Measurements from ENCODE around the gene P2RX6. TPM values are rescaled to one million over a fixed set of nuclear protein-coding genes. Genes with fewer than 3 reads are reported as not detected.
A peak's percentile ranks its signal among the peaks of the same experiment; 100 is the strongest.
"Not testable (repeated sequence)": the region's sequence is repeated elsewhere in the genome, so short reads cannot be mapped to it uniquely, and the experiment has no call there.

The P2RX6 gene
- total RNA-seq, 8 experiments from 2014 or later = 0.54 to 7.7 (median 1.1) TPM

- WGBS, 10 experiments = 69 to 100% (median 81%) methylated on average over 1 to 4 of the region's 8 CpGs; no CpG with 5 or more reads in 4 of the 10 experiments
- Histone ChIP-seq H3K4me3 (no peak overlapping the region), H3K27ac (no peak overlapping the region), H3K4me1 (replicated peaks in 1 of 2) (peaks cover 15 to 17% of the 10 kb centered on the region in 2 donors)
- in situ Hi-C loops (cut with MboI; ENCODE audit: low pct_unique_long_range_greater_than_20kb in 2 of 9, low sequenced_read_pairs in 9 of 9, unreplicated experiment in 9 of 9) = no loop called here
- no peak for ATAC-seq (replicated peaks in 6 of 8)
These were observed 37.9 kb downstream of the P2RX6 start for GRCh38 chr22:21052715-21053459.

GRCh38 chr22:21054046-21054713 is 39.2 kb downstream of the P2RX6 start:
- in situ Hi-C loops (cut with MboI; ENCODE audit: low pct_unique_long_range_greater_than_20kb in 2 of 9, low sequenced_read_pairs in 9 of 9, unreplicated experiment in 9 of 9) = no loop called here
- Histone ChIP-seq H3K27ac (peak overlapping the region in 1 of 2 donors; percentile 12), H3K4me3 (no peak overlapping the region), H3K4me1 (replicated peaks in 1 of 2) (peaks cover 15 to 17% of the 10 kb centered on the region in 2 donors)
- no peak for ATAC-seq (replicated peaks in 6 of 8)
- WGBS, 10 experiments = 50 to 90% (median 85%) methylated on average over 2 to 10 of the region's 15 CpGs; no CpG with 5 or more reads in 4 of the 10 experiments

GRCh38 chr22:21054714-21055563 is 40.0 kb downstream of the P2RX6 start:
- H3K27ac ChIP-seq = peak overlapping the region in 1 of 2 donors; percentile 59
- WGBS, 10 experiments = 60 to 100% (median 70%) methylated on average over 1 to 2 of the region's 11 CpGs; no CpG with 5 or more reads in 4 of the 10 experiments
- ATAC-seq (replicated peaks in 6 of 8) = no peak
- in situ Hi-C loops (cut with MboI; ENCODE audit: low pct_unique_long_range_greater_than_20kb in 2 of 9, low sequenced_read_pairs in 9 of 9, unreplicated experiment in 9 of 9) = no loop called here
- peaks cover 15 to 17% of the 10 kb centered on the region in 2 donors for H3K4me1 ChIP-seq (replicated peaks in 1 of 2)
- H3K4me3 ChIP-seq = no peak overlapping the region

GRCh38 chr22:21055564-21055834 is 40.5 kb downstream of the P2RX6 start:
- no peak overlapping the region for H3K4me3 ChIP-seq
- peaks cover 15 to 17% of the 10 kb centered on the region in 2 donors for H3K4me1 ChIP-seq (replicated peaks in 1 of 2)
- WGBS, 10 experiments = 40 to 70% methylated on average over 1 to 2 of the region's 4 CpGs; no CpG with 5 or more reads in 8 of the 10 experiments
- peak overlapping the region in 1 of 2 donors; percentile 59 for H3K27ac ChIP-seq
- ATAC-seq (replicated peaks in 6 of 8) = no peak
- in situ Hi-C loops (cut with MboI; ENCODE audit: low pct_unique_long_range_greater_than_20kb in 2 of 9, low sequenced_read_pairs in 9 of 9, unreplicated experiment in 9 of 9) = no loop called here

- in situ Hi-C loops (cut with MboI; ENCODE audit: low pct_unique_long_range_greater_than_20kb in 2 of 9, low sequenced_read_pairs in 9 of 9, unreplicated experiment in 9 of 9) = no loop called here
- WGBS, 10 experiments = 0 to 100% (median 68%) methylated on average over 1 to 4 of the region's 7 CpGs; no CpG with 5 or more reads in 2 of the 10 experiments
- H3K27ac ChIP-seq = no peak overlapping the region
- H3K4me1 ChIP-seq (replicated peaks in 1 of 2) = peaks cover 15 to 17% of the 10 kb centered on the region in 2 donors
- H3K4me3 ChIP-seq = no peak overlapping the region
- no peak for ATAC-seq (replicated peaks in 6 of 8)
These were observed 40.9 kb downstream of the P2RX6 start for GRCh38 chr22:21055880-21056319.

GRCh38 chr22:21060363-21060762 is 45.4 kb downstream of the P2RX6 start:
- H3K4me1 ChIP-seq (replicated peaks in 1 of 2); in situ Hi-C loops (cut with MboI; ENCODE audit: low pct_unique_long_range_greater_than_20kb in 2 of 9, low sequenced_read_pairs in 9 of 9, unreplicated experiment in 9 of 9); ATAC-seq (replicated peaks in 6 of 8); H3K4me3 ChIP-seq; H3K27ac ChIP-seq: not testable (repeated sequence)
- no CpG with 5 or more reads among the region's 8 CpGs for WGBS, 10 experiments

- H3K27ac ChIP-seq; H3K4me3 ChIP-seq; ATAC-seq (replicated peaks in 6 of 8); H3K4me1 ChIP-seq (replicated peaks in 1 of 2); in situ Hi-C loops (cut with MboI; ENCODE audit: low pct_unique_long_range_greater_than_20kb in 2 of 9, low sequenced_read_pairs in 9 of 9, unreplicated experiment in 9 of 9): not testable (repeated sequence)
- 77 to 100% (median 100%) methylated on average over 1 to 7 of the region's 18 CpGs; no CpG with 5 or more reads in 5 of the 10 experiments for WGBS, 10 experiments
These were observed 46.8 kb downstream of the P2RX6 start for GRCh38 chr22:21061660-21062321.

- in situ Hi-C loops (cut with MboI; ENCODE audit: low pct_unique_long_range_greater_than_20kb in 2 of 9, low sequenced_read_pairs in 9 of 9, unreplicated experiment in 9 of 9); H3K4me1 ChIP-seq (replicated peaks in 1 of 2); H3K27ac ChIP-seq; H3K4me3 ChIP-seq; ATAC-seq (replicated peaks in 6 of 8): not testable (repeated sequence)
- WGBS, 10 experiments = 13 to 88% (median 78%) methylated on average over 1 to 10 of the region's 11 CpGs; no CpG with 5 or more reads in 1 of the 10 experiments
These were observed 49.5 kb downstream of the P2RX6 start for GRCh38 chr22:21064425-21064824.

GRCh38 chr22:21064917-21065864 is 50.2 kb downstream of the P2RX6 start:
- H3K4me3 ChIP-seq = no peak overlapping the region

GRCh38 chr22:21067075-21067900 is 52.3 kb downstream of the P2RX6 start:
- 68 to 88% (median 80%) methylated on average over 1 to 10 of the region's 28 CpGs; no CpG with 5 or more reads in 3 of the 10 experiments for whole genome bisulfite sequencing, 10 experiments
- Histone ChIP-seq H3K4me1 (replicated peaks in 1 of 2) (no peaks in the 10 kb centered on the region), H3K4me3 (no peak overlapping the region), H3K27ac (peak overlapping the region in 1 of 2 donors; percentile 23)
- in situ Hi-C loops (cut with MboI; ENCODE audit: low pct_unique_long_range_greater_than_20kb in 2 of 9, low sequenced_read_pairs in 9 of 9, unreplicated experiment in 9 of 9) = no loop called here
- no peak for ATAC-seq (replicated peaks in 6 of 8)

More at GRCh38 chr22:21064917-21065864, 50.2 kb downstream of the P2RX6 start:
- ATAC-seq (replicated peaks in 6 of 8) = no peak
- Histone ChIP-seq H3K27ac (no peak overlapping the region), H3K4me1 (replicated peaks in 1 of 2) (no peaks in the 10 kb centered on the region)
- in situ Hi-C loops (cut with MboI; ENCODE audit: low pct_unique_long_range_greater_than_20kb in 2 of 9, low sequenced_read_pairs in 9 of 9, unreplicated experiment in 9 of 9) = no loop called here
- WGBS, 10 experiments = 9 to 93% (median 64%) methylated on average over 2 to 10 of the region's 13 CpGs

All from motor neuron (in vitro differentiated cells).